BLaER1 (cell line): Measurements from ENCODE around the gene GSTT4.
"Not testable (repeated sequence)": the region's sequence is repeated elsewhere in the genome, so short reads cannot be mapped to it uniquely, and the experiment has no call there.

Source experiments
- H3K27ac ChIP-seq: shearing (Covaris generic); formaldehyde crosslinking; 2 replicates; pipeline ENCODE4 v1.8.1; 2022
- H3K27me3 ChIP-seq: shearing (Covaris generic); formaldehyde crosslinking; 2 replicates; pipeline ENCODE4 v1.8.1; 2022
- H3K36me3 ChIP-seq: shearing (Covaris generic); formaldehyde crosslinking; 2 replicates; pipeline ENCODE4 v1.8.1; 2022
- H3K4me1 ChIP-seq: shearing (Covaris generic); formaldehyde crosslinking; 2 replicates; pipeline ENCODE4 v1.8.1; 2022
- H3K4me2 ChIP-seq: shearing (Covaris generic); formaldehyde crosslinking; 2 replicates; pipeline ENCODE4 v1.8.1; 2022
- H3K4me3 ChIP-seq: shearing (Covaris generic); formaldehyde crosslinking; 2 replicates; pipeline ENCODE4 v1.8.1; 2022
- H3K9ac ChIP-seq: shearing (Covaris generic); formaldehyde crosslinking; 2 replicates; pipeline ENCODE4 v1.8.1; 2022
- H3K9me3 ChIP-seq: shearing (Covaris generic); formaldehyde crosslinking; 2 replicates; pipeline ENCODE4 v1.8.1; 2022
- H4K20me1 ChIP-seq: shearing (Covaris generic); formaldehyde crosslinking; 2 replicates; pipeline ENCODE4 v1.8.1; 2022
- Cebpa-rat ChIP-seq: shearing (Covaris generic); IDR thresholded peaks from 2 replicates; pipeline ENCODE4 v1.8.1; 2022

The GSTT4 gene

GRCh38 chr22:24005201-24005600 lies at the start of gene GSTT4:
GSTT4 (minus strand) TSS chr22:24005453; CDS start chr22:24005356, 97 bp downstream.
- Histone ChIP-seq H3K36me3 (no peaks in the 10 kb centered on the region), H3K9me3 (peaks cover 8% of the 10 kb centered on the region; the same call in 1 of the 2 replicates), H3K27me3 (no peaks in the 10 kb centered on the region), H3K4me1 (peaks cover 18% of the 10 kb centered on the region), H4K20me1 (no peaks in the 10 kb centered on the region), H3K4me2 (peak within 1 kb of the TSS; percentile 62), H3K9ac (peak within 1 kb of the TSS; percentile 15; the same call in 1 of the 2 replicates), H3K4me3 (no peak within 1 kb of the TSS), H3K27ac (no peak within 1 kb of the TSS)
- TF ChIP-seq Cebpa-rat, result no peak

- Histone ChIP-seq H3K9ac (no peak overlapping the region), H4K20me1 (no peaks in the 10 kb centered on the region), H3K27ac (no peak overlapping the region), H3K4me1 (peaks cover 2% of the 10 kb centered on the region), H3K9me3 (no peaks in the 10 kb centered on the region), H3K27me3 (no peaks in the 10 kb centered on the region), H3K4me3 (no peak overlapping the region), H3K36me3 (peaks cover 97% of the 10 kb centered on the region), H3K4me2 (no peak overlapping the region)
- no peak for TF ChIP-seq Cebpa-rat
Observed at GRCh38 chr22:24054356-24054755, 49.1 kb upstream of the GSTT4 start.

- Histone ChIP-seq H3K4me2 (no peak overlapping the region), H4K20me1 (no peaks in the 10 kb centered on the region), H3K9ac (no peak overlapping the region), H3K9me3 (no peaks in the 10 kb centered on the region), H3K27me3 (no peaks in the 10 kb centered on the region), H3K27ac (no peak overlapping the region; the same call in 1 of the 2 replicates), H3K36me3 (peaks cover 97% of the 10 kb centered on the region), H3K4me3 (no peak overlapping the region), H3K4me1 (no peaks in the 10 kb centered on the region)
- TF ChIP-seq Cebpa-rat, result no peak
Observed at GRCh38 chr22:24053481-24054226, 48.4 kb upstream of the GSTT4 start.

- H3K36me3 ChIP-seq, result peaks cover 97% of the 10 kb centered on the region
- H3K9ac ChIP-seq, result no peak overlapping the region
- H3K27ac ChIP-seq, result no peak overlapping the region
- H4K20me1 ChIP-seq, result no peaks in the 10 kb centered on the region; the same call in 1 of the 2 replicates
- no peak for TF ChIP-seq Cebpa-rat
- no peaks in the 10 kb centered on the region for H3K4me1 ChIP-seq
- H3K9me3 ChIP-seq, result no peaks in the 10 kb centered on the region
- H3K27me3 ChIP-seq, result no peaks in the 10 kb centered on the region
- H3K4me2 ChIP-seq, result no peak overlapping the region
- H3K4me3 ChIP-seq, result no peak overlapping the region
Observed at GRCh38 chr22:24051568-24051967, 46.3 kb upstream of the GSTT4 start.

- Histone ChIP-seq H3K27ac (no peak overlapping the region), H3K4me2 (no peak overlapping the region), H3K27me3 (no peaks in the 10 kb centered on the region), H3K36me3 (peaks cover 97% of the 10 kb centered on the region), H3K9me3 (no peaks in the 10 kb centered on the region), H3K4me1 (no peaks in the 10 kb centered on the region), H4K20me1 (no peaks in the 10 kb centered on the region; the same call in 1 of the 2 replicates), H3K9ac (no peak overlapping the region), H3K4me3 (no peak overlapping the region)
- no peak for TF ChIP-seq Cebpa-rat
Observed at GRCh38 chr22:24051028-24051427, 45.8 kb upstream of the GSTT4 start.

- Histone ChIP-seq H3K4me1 (no peaks in the 10 kb centered on the region), H3K9me3 (no peaks in the 10 kb centered on the region), H3K27ac (no peak overlapping the region), H3K27me3 (no peaks in the 10 kb centered on the region), H3K4me2 (no peak overlapping the region), H3K36me3 (peaks cover 99% of the 10 kb centered on the region), H3K4me3 (no peak overlapping the region), H4K20me1 (no peaks in the 10 kb centered on the region; the same call in 1 of the 2 replicates), H3K9ac (no peak overlapping the region)
- no peak for TF ChIP-seq Cebpa-rat
Observed at GRCh38 chr22:24049978-24050377, 44.7 kb upstream of the GSTT4 start.

- H3K9ac ChIP-seq, result no peak overlapping the region
- no peak for TF ChIP-seq Cebpa-rat
- H3K36me3 ChIP-seq, result peaks cover 99% of the 10 kb centered on the region
Observed at GRCh38 chr22:24049211-24049610, 44.0 kb upstream of the GSTT4 start.

GRCh38 chr22:24046024-24046423 lies 40.8 kb upstream of the GSTT4 start:
- H3K4me3 ChIP-seq, result no peak overlapping the region
- H3K9me3 ChIP-seq, result no peaks in the 10 kb centered on the region
- H4K20me1 ChIP-seq, result peaks cover 3% of the 10 kb centered on the region; the same call in 1 of the 2 replicates
- H3K27me3 ChIP-seq, result no peaks in the 10 kb centered on the region
- no peak for TF ChIP-seq Cebpa-rat
- peaks cover 100% of the 10 kb centered on the region for H3K36me3 ChIP-seq
- no peak overlapping the region for H3K27ac ChIP-seq
- H3K9ac ChIP-seq, result no peak overlapping the region
- H3K4me2 ChIP-seq, result no peak overlapping the region
- no peaks in the 10 kb centered on the region for H3K4me1 ChIP-seq

More at GRCh38 chr22:24049211-24049610, 44.0 kb upstream of the GSTT4 start:
- Histone ChIP-seq H3K4me2 (no peak overlapping the region), H4K20me1 (no peaks in the 10 kb centered on the region; the same call in 1 of the 2 replicates), H3K9me3 (no peaks in the 10 kb centered on the region), H3K27ac (no peak overlapping the region), H3K4me1 (no peaks in the 10 kb centered on the region), H3K27me3 (no peaks in the 10 kb centered on the region), H3K4me3 (no peak overlapping the region)

GRCh38 chr22:24043958-24044357 lies 38.7 kb upstream of the GSTT4 start:
- no peak for TF ChIP-seq Cebpa-rat
- Histone ChIP-seq H3K27ac (no peak overlapping the region), H3K27me3 (no peaks in the 10 kb centered on the region), H3K4me1 (no peaks in the 10 kb centered on the region), H3K9me3 (no peaks in the 10 kb centered on the region), H3K36me3 (peaks cover 100% of the 10 kb centered on the region), H3K4me2 (no peak overlapping the region), H3K4me3 (no peak overlapping the region), H4K20me1 (peaks cover 14% of the 10 kb centered on the region; the same call in 1 of the 2 replicates), H3K9ac (no peak overlapping the region)

- 0 out of 2 replicates have a peak, but pooled peaks have one; percentile 14 for TF ChIP-seq Cebpa-rat
- H3K9me3 ChIP-seq, H3K9ac ChIP-seq, H3K4me3 ChIP-seq, H3K4me1 ChIP-seq, H3K4me2 ChIP-seq, H3K27me3 ChIP-seq, H3K27ac ChIP-seq: not testable (repeated sequence)
- peaks cover 14% of the 10 kb centered on the region; the same call in 1 of the 2 replicates for H4K20me1 ChIP-seq
- H3K36me3 ChIP-seq, result peaks cover 100% of the 10 kb centered on the region
Observed at GRCh38 chr22:24043465-24043864, 38.2 kb upstream of the GSTT4 start.
